ENCODE data around the gene ACVR1. TPM values are rescaled to one million over a fixed set of nuclear protein-coding genes. Genes with fewer than 3 reads are reported as not detected.

The ACVR1 gene
- total RNA-seq, 5 donors from 2014 or later (not counting 1 experiment from before 2014, with no cell fraction given): 18.3 to 31.5 (median 25.1) TPM

DNA sequence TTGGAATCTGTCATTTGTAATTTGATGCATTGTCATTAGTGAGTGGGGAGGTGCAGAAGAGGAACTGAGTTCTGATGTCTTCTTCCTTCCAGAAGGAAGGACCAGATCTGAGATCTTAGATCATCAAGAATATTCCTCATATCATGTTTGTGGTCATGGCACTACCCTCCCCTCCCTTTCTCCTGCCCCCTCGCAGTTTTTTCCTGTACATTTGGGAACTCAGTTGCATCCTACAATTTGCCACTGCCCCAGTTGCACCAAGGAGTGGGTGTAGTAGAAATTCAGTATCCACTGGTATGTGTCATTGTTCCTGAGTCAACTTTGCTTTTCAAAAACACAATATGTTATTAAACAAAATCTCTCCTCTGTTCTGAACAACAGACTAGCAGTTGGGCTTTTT, 26.6 kb upstream of the ACVR1 start:
- peaks cover 25 to 30% of the 10 kb centered on the region in 2 experiments for H3K4me1 ChIP-seq (ENCODE audit: control insufficient read depth in 1 of 2, extremely low read depth in 1 of 2, insufficient read depth in 2 of 2, low read length in 2 of 2)
- no peaks in the 10 kb centered on the region for H3K27me3 ChIP-seq (replicated peaks in 1 of 2; ENCODE audit: control insufficient read depth in 2 of 2, extremely low read depth in 1 of 2, insufficient read depth in 2 of 2, low read length in 1 of 2)
- H3K4me3 ChIP-seq (ENCODE audit: control insufficient read depth in 1 of 2, extremely low read depth in 1 of 2, low read length in 1 of 2): no peak overlapping the region
- no peaks in the 10 kb centered on the region for H3K9me3 ChIP-seq
- H3K27ac ChIP-seq (ENCODE audit: low read length): no peak overlapping the region
- H3K36me3 Mint-ChIP-seq: no peaks in the 10 kb centered on the region
- no peaks in the 10 kb centered on the region for H3K36me3 ChIP-seq (ENCODE audit: control insufficient read depth in 2 of 2, extremely low read depth in 1 of 2, insufficient read depth in 1 of 2, low read length in 1 of 2)
- H3K27ac Mint-ChIP-seq: peak overlapping the region in 1 of 2 donors; percentile 29
- no peak for DNase-seq
- ChIA-PET CTCF (interaction anchor here (0.6 to 1.5 kb wide), 8 partner anchors 10 to 846 kb away, joined by 3 to 8 read pairs (median 4); no protein-coding TSS in a partner anchor), POLR2A (interaction anchor here (0.6 kb wide), 2 partner anchors 14 to 115 kb away, joined by 4 read pairs; no protein-coding TSS in a partner anchor)
- H3K4me1 Mint-ChIP-seq: peaks cover 40% of the 10 kb centered on the region in 3 donors
- no peak for ATAC-seq (replicated peaks in 1 of 4)
- no CpG with 5 or more reads among the region's 1 CpG for WGBS (ENCODE audit: insufficient coverage)
- no peaks in the 10 kb centered on the region for H3K27me3 Mint-ChIP-seq
- H3K4me3 Mint-ChIP-seq: no peak overlapping the region
- peaks cover 0 to 2% (median 0%) of the 10 kb centered on the region in 3 donors for H3K9me3 Mint-ChIP-seq

DNA sequence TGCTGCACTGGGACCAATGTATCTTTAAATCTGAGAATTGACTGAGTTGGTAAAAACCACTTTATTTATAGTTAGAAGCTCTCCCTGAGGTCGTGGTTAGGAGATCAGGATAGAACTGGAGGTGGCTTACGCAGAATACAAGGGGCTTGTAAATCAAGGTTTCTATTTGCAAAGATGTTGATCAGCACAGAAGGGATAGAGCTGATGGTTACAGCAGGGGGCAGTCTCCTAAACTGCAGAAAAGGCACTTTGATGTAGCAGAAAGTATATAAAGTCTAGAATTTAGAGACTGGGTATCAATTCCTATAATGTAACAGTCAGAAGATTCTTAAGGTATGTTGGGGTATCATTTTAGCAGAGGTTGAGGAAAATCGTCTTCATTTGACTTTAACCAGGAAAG, 25.2 kb upstream of the ACVR1 start:
- H3K36me3 Mint-ChIP-seq: no peaks in the 10 kb centered on the region
- 72% methylated on average over 3 of the region's 3 CpGs for WGBS (ENCODE audit: insufficient coverage)

GRCh38 chr2:157900684-157901083, 24.6 kb upstream of the ACVR1 start:
- no peak for ATAC-seq (replicated peaks in 1 of 4)
- POLR2A ChIA-PET: no interaction called here
- Histone ChIP-seq H3K36me3 (ENCODE audit: control insufficient read depth in 2 of 2, extremely low read depth in 1 of 2, insufficient read depth in 1 of 2, low read length in 1 of 2) (no peaks in the 10 kb centered on the region), H3K4me3 (ENCODE audit: control insufficient read depth in 1 of 2, extremely low read depth in 1 of 2, low read length in 1 of 2) (no peak overlapping the region), H3K27me3 (replicated peaks in 1 of 2; ENCODE audit: control insufficient read depth in 2 of 2, extremely low read depth in 1 of 2, insufficient read depth in 2 of 2, low read length in 1 of 2) (no peaks in the 10 kb centered on the region), H3K27ac (ENCODE audit: low read length) (peak overlapping the region; percentile 60), H3K9me3 (no peaks in the 10 kb centered on the region), H3K4me1 (ENCODE audit: control insufficient read depth in 1 of 2, extremely low read depth in 1 of 2, insufficient read depth in 2 of 2, low read length in 2 of 2) (peaks cover 41 to 43% of the 10 kb centered on the region in 2 experiments)
- DNase-seq: no peak
- H3K9me3 Mint-ChIP-seq: peaks cover 0 to 3% (median 0%) of the 10 kb centered on the region in 3 donors
- H3K27me3 Mint-ChIP-seq: no peaks in the 10 kb centered on the region
- CTCF ChIA-PET: interaction anchor here (0.7 to 1.7 kb wide), 3 partner anchors 18 to 95 kb away, joined by 3 to 4 read pairs (median 4); partner anchors contain the start of gene ACVR1 (in 1 of the 2)
- peak overlapping the region; percentile 99 to 100 for H3K27ac Mint-ChIP-seq
- WGBS (ENCODE audit: insufficient coverage): no CpG with 5 or more reads among the region's 2 CpGs
- H3K4me1 Mint-ChIP-seq: peaks cover 58 to 60% (median 59%) of the 10 kb centered on the region in 3 donors
- H3K4me3 Mint-ChIP-seq: peak overlapping the region in 1 of 3 donors; percentile 79
- H3K36me3 Mint-ChIP-seq: no peaks in the 10 kb centered on the region

More for the DNA sequence above, 25.2 kb upstream of the ACVR1 start:
- no peaks in the 10 kb centered on the region for H3K27me3 Mint-ChIP-seq
- no peak overlapping the region for H3K27ac ChIP-seq (ENCODE audit: low read length)
- H3K9me3 Mint-ChIP-seq: peaks cover 0 to 3% (median 0%) of the 10 kb centered on the region in 3 donors
- H3K9me3 ChIP-seq: no peaks in the 10 kb centered on the region
- H3K4me1 Mint-ChIP-seq: peaks cover 53 to 54% (median 54%) of the 10 kb centered on the region in 3 donors
- ATAC-seq (replicated peaks in 1 of 4) (no peak), DNase-seq (peak in 4 of 35 experiments; percentile 7 to 39 (median 10))
- ChIA-PET POLR2A (no interaction called here), CTCF (interaction anchor here (0.5 to 1.7 kb wide), 7 partner anchors 8 to 107 kb away, joined by 3 to 7 read pairs (median 4); partner anchors contain the start of gene ACVR1 (in 1 of the 2))
- peak overlapping the region; percentile 99 to 100 for H3K27ac Mint-ChIP-seq
- peaks cover 35 to 43% of the 10 kb centered on the region in 2 experiments for H3K4me1 ChIP-seq (ENCODE audit: control insufficient read depth in 1 of 2, extremely low read depth in 1 of 2, insufficient read depth in 2 of 2, low read length in 2 of 2)
- H3K4me3 ChIP-seq (ENCODE audit: control insufficient read depth in 1 of 2, extremely low read depth in 1 of 2, low read length in 1 of 2): no peak overlapping the region
- H3K4me3 Mint-ChIP-seq: no peak overlapping the region
- H3K36me3 ChIP-seq (ENCODE audit: control insufficient read depth in 2 of 2, extremely low read depth in 1 of 2, insufficient read depth in 1 of 2, low read length in 1 of 2): no peaks in the 10 kb centered on the region
- H3K27me3 ChIP-seq (replicated peaks in 1 of 2; ENCODE audit: control insufficient read depth in 2 of 2, extremely low read depth in 1 of 2, insufficient read depth in 2 of 2, low read length in 1 of 2): no peaks in the 10 kb centered on the region

GRCh38 chr2:157900203-157900602, 24.1 kb upstream of the ACVR1 start:
- peaks cover 45 to 47% of the 10 kb centered on the region in 2 experiments for H3K4me1 ChIP-seq (ENCODE audit: control insufficient read depth in 1 of 2, extremely low read depth in 1 of 2, insufficient read depth in 2 of 2, low read length in 2 of 2)

GRCh38 chr2:157899125-157899839, 23.2 kb upstream of the ACVR1 start:
- peak overlapping the region; percentile 48 to 79 (median 63) for H3K4me3 Mint-ChIP-seq
- no peaks in the 10 kb centered on the region for H3K27me3 Mint-ChIP-seq
- no peaks in the 10 kb centered on the region for H3K36me3 Mint-ChIP-seq
- ATAC-seq (replicated peaks in 1 of 4): peak; percentile 11 to 21 (median 15)
- H3K27ac ChIP-seq (ENCODE audit: low read length): peak overlapping the region; percentile 83
- peaks cover 50 to 51% of the 10 kb centered on the region in 2 experiments for H3K4me1 ChIP-seq (ENCODE audit: control insufficient read depth in 1 of 2, extremely low read depth in 1 of 2, insufficient read depth in 2 of 2, low read length in 2 of 2)
- H3K9me3 ChIP-seq: no peaks in the 10 kb centered on the region
- H3K27ac Mint-ChIP-seq: peak overlapping the region; percentile 99 to 100
- H3K9me3 Mint-ChIP-seq: peaks cover 0 to 3% (median 0%) of the 10 kb centered on the region in 3 donors
- peak in 1 of 35 experiments; percentile 18 for DNase-seq
- peak overlapping the region in 1 of 2 donors; percentile 1 for H3K4me3 ChIP-seq (ENCODE audit: control insufficient read depth in 1 of 2, extremely low read depth in 1 of 2, low read length in 1 of 2)
- peaks cover 69 to 73% (median 70%) of the 10 kb centered on the region in 3 donors for H3K4me1 Mint-ChIP-seq
- no peaks in the 10 kb centered on the region for H3K27me3 ChIP-seq (replicated peaks in 1 of 2; ENCODE audit: control insufficient read depth in 2 of 2, extremely low read depth in 1 of 2, insufficient read depth in 2 of 2, low read length in 1 of 2)
- POLR2A ChIA-PET: interaction anchor here in 1 of 2 donors (1.1 kb wide), 1 partner anchor 23 kb away, joined by 5 read pairs; no protein-coding TSS in a partner anchor
- CTCF ChIA-PET: interaction anchor here in 1 of 2 donors (0.6 to 2.0 kb wide), 3 partner anchors 10 to 1404 kb away, joined by 3 to 14 read pairs (median 4); partner anchors contain the start of gene ACVR1
- H3K36me3 ChIP-seq (ENCODE audit: control insufficient read depth in 2 of 2, extremely low read depth in 1 of 2, insufficient read depth in 1 of 2, low read length in 1 of 2): no peaks in the 10 kb centered on the region
- WGBS (ENCODE audit: insufficient coverage): 11% methylated on average over 5 of the region's 7 CpGs

More at GRCh38 chr2:157900203-157900602, 24.1 kb upstream of the ACVR1 start:
- Histone ChIP-seq H3K9me3 (no peaks in the 10 kb centered on the region), H3K4me3 (ENCODE audit: control insufficient read depth in 1 of 2, extremely low read depth in 1 of 2, low read length in 1 of 2) (no peak overlapping the region), H3K27me3 (replicated peaks in 1 of 2; ENCODE audit: control insufficient read depth in 2 of 2, extremely low read depth in 1 of 2, insufficient read depth in 2 of 2, low read length in 1 of 2) (no peaks in the 10 kb centered on the region), H3K27ac (ENCODE audit: low read length) (peak overlapping the region; percentile 60), H3K36me3 (ENCODE audit: control insufficient read depth in 2 of 2, extremely low read depth in 1 of 2, insufficient read depth in 1 of 2, low read length in 1 of 2) (no peaks in the 10 kb centered on the region)
- Mint-ChIP-seq H3K4me3 (peak overlapping the region in 1 of 3 donors; percentile 79), H3K9me3 (peaks cover 0 to 3% (median 0%) of the 10 kb centered on the region in 3 donors), H3K4me1 (peaks cover 63 to 65% (median 63%) of the 10 kb centered on the region in 3 donors), H3K27ac (peak overlapping the region; percentile 99 to 100), H3K27me3 (no peaks in the 10 kb centered on the region), H3K36me3 (no peaks in the 10 kb centered on the region)
- ATAC-seq (replicated peaks in 1 of 4) (no peak), DNase-seq (peak in 1 of 35 experiments; percentile 12)
- ChIA-PET CTCF (interaction anchor here in 1 of 2 donors (1.7 kb wide), 1 partner anchor 24 kb away, joined by 4 read pairs; the partner anchor contains the start of gene ACVR1), POLR2A (no interaction called here)
- WGBS (ENCODE audit: insufficient coverage): 70% methylated on average over 1 of the region's 2 CpGs

DNA sequence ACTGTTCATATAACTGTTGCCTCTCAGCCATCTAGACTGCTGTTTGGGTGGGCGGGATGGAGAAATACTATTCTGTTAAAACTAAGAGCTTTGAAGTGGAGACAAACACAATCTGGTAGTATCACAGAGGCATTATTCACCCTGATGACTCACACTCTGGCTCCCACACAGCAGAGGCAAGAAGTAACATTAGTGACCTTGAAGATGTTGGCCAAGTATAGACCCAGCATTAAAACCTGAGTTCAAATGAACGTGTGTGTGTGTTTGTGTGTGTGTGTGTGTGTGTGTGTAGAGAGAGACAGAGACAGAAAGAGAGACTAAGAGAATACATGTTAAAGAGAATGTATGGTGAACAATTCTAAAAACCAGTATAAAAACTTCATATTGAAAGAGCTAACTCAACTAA, 22.5 kb upstream of the ACVR1 start:
- Histone ChIP-seq H3K4me1 (ENCODE audit: control insufficient read depth in 1 of 2, extremely low read depth in 1 of 2, insufficient read depth in 2 of 2, low read length in 2 of 2) (peaks cover 54% of the 10 kb centered on the region in 2 experiments), H3K36me3 (ENCODE audit: control insufficient read depth in 2 of 2, extremely low read depth in 1 of 2, insufficient read depth in 1 of 2, low read length in 1 of 2) (no peaks in the 10 kb centered on the region), H3K4me3 (ENCODE audit: control insufficient read depth in 1 of 2, extremely low read depth in 1 of 2, low read length in 1 of 2) (no peak overlapping the region), H3K27ac (ENCODE audit: low read length) (peak overlapping the region; percentile 83), H3K27me3 (replicated peaks in 1 of 2; ENCODE audit: control insufficient read depth in 2 of 2, extremely low read depth in 1 of 2, insufficient read depth in 2 of 2, low read length in 1 of 2) (no peaks in the 10 kb centered on the region), H3K9me3 (no peaks in the 10 kb centered on the region)
- DNase-seq: peak in 12 of 35 experiments; percentile 3 to 57 (median 20)
- ATAC-seq (replicated peaks in 1 of 4): peak; percentile 43 to 80 (median 78)
- Mint-ChIP-seq H3K36me3 (no peaks in the 10 kb centered on the region), H3K27ac (peak overlapping the region; percentile 99 to 100), H3K27me3 (no peaks in the 10 kb centered on the region), H3K9me3 (peaks cover 0 to 3% (median 0%) of the 10 kb centered on the region in 3 donors), H3K4me1 (peaks cover 75 to 78% (median 77%) of the 10 kb centered on the region in 3 donors), H3K4me3 (peak overlapping the region; percentile 79 to 83 (median 80))
- no CpG with 5 or more reads among the region's 2 CpGs for WGBS (ENCODE audit: insufficient coverage)
- POLR2A ChIA-PET: interaction anchor here in 1 of 2 donors (0.6 to 1.1 kb wide), 3 partner anchors 9 to 688 kb away, joined by 3 to 6 read pairs (median 5); no protein-coding TSS in a partner anchor
- CTCF ChIA-PET: interaction anchor here (0.6 to 2.0 kb wide), 4 partner anchors 9 to 1403 kb away, joined by 3 to 14 read pairs (median 4); partner anchors contain the start of gene ACVR1 (in 1 of the 2)
